LNCAP (cell line): ENCODE data around the gene PPP1R27.

ENCODE experiments used
- TF ChIP-seq, protein P1 (sequence below): fragments of 450-650 bp; IDR thresholded peaks from 2 replicates; pipeline ENCODE4 v1.5.1; 2017; ENCODE audit warnings: mild to moderate bottlenecking

Gene PPP1R27

DNA sequence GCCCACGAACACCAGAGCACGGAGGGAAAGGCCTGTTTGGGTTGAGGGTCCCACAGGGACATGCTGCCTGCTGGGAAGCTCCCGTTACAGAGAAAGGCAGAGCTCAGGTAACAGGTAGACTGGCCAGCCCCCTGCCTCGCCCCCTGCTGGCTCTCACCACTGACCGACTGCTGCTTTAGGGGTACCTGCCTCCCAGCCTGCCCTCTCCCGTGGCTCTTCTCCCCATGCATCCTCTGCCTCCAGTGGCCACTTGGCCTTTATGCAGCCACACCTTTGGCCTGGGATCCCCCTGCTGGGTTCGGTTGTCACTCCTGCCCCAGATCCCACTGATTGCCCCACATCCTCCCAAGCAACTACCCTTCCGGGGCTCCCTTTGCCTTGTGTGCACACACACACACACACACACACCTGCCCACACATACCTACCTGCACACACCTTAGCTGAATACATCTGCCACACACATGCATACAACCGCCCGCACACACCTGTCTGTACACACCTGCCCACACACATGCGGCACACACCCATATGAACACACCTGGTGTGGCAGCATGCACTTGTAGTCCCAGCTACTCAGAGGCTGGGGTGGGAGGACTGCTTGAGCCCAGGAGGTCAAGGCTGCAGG, 8.9 kb downstream of the PPP1R27 start:
- TF ChIP-seq, protein P1, sequence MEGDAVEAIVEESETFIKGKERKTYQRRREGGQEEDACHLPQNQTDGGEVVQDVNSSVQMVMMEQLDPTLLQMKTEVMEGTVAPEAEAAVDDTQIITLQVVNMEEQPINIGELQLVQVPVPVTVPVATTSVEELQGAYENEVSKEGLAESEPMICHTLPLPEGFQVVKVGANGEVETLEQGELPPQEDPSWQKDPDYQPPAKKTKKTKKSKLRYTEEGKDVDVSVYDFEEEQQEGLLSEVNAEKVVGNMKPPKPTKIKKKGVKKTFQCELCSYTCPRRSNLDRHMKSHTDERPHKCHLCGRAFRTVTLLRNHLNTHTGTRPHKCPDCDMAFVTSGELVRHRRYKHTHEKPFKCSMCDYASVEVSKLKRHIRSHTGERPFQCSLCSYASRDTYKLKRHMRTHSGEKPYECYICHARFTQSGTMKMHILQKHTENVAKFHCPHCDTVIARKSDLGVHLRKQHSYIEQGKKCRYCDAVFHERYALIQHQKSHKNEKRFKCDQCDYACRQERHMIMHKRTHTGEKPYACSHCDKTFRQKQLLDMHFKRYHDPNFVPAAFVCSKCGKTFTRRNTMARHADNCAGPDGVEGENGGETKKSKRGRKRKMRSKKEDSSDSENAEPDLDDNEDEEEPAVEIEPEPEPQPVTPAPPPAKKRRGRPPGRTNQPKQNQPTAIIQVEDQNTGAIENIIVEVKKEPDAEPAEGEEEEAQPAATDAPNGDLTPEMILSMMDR = no peak

DNA sequence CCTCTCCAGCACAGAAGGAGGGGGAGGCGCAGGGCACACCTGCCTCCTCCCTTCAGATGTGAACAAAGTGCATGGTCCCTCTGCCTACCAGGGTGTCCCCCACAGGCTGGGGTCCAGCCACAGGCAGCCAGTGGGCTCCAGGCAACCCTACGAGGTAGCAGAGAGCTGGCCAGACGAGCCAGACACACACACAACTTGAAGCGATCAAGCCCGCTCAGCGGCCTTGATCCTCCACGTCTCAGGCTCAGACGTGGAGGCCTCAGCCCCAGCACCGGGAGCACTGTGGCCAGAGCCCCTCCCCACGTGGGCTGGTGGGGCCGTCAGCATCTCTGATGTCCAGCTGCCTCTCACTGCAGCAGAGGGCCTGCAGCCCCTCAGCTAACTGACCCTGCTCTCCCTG, 10.3 kb downstream of the PPP1R27 start:
- TF ChIP-seq, protein P1 = no peak

DNA sequence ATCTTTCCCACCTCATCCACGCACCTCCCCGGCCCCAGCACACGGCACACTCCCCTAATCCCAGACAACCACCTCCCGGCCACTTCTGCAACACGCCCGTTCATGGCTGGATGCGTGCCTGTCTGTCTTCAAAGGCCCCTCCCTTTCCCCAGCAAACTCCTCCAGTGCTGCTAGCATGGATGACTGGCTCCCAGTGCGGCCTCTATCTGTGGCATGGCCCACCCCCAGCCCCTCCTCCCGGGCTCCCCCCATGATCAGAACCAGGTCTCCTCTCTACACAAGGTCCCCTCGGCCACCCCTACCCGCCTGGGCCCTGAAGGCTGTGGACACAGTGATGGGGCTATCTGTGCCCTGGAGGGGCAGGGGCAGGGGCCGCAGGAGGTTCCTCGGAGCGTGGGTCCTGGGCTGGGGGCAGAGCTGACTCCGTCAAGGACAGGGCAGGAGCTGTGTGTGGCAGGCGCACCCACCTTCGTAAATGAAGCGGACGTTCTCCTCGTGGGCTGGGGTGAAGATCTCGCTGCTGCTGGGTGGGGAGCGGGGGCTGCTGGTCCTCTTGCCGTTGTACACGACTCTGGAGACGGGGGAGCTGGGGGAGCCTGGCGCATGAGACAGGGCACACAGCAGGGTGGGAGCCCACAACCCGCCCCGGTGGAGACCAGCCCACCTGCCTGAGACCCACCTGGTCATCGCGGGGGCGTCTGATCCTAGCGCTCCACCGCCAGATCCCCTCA, 10.9 kb downstream of the PPP1R27 start:
- TF ChIP-seq, protein P1 = no peak

DNA sequence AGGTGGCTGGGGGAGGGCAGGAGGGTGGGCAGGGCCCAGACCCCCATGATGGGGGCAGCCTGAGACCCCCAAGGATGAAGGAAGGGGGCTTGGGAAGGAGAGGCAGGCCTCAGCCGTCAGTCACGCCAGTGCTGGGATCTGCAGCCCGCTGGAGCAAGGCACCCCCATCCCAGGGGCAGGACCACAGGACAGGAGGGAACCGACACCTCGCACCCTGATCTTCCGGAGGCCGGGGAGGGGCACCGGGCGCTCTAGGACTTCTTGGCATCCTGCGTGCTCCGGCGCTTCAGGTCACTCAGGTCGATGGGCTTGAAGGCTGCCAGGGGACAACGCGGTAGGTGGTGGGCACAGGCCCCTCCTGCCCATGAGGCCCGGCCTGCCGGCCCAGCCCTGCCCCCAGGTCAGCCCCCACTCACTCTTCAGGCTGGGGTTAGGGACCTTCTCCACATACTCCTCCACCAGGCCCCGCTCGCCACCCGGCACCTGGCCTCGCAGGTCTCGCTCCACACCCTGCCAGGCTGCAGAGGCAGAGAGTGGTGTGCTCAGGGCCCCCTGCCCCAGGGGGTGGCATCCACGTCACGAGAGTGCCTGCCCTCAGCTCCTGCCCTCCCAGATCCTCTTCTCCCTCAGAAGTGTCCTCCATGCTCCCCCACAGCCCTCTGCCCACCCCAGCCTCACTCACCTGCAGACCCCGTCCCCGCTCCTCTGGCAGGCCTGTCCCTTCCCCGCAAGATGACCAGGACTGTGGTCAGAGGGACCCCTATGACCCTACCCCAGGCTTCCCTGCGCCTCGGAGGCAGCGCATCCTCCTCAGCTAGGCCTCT, 11.6 kb downstream of the PPP1R27 start:
- TF ChIP-seq, protein P1 = no peak

DNA sequence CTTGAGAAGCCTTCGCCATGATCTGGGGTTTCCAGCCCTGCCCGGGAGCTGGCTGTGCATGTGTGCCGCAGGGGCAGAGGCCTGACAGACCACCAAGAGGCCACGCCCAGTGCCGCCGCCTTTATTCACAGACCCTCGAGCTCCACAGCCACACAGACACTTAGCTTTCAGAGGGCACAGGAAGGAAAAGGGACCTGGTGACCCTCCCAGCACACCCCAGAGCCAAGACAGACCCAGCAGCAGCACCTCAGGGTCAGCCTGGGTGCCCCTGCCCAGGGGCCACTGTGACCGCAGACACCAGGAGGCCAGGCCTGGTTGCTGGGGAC, 12.6 kb downstream of the PPP1R27 start:
- TF ChIP-seq, protein P1 = no peak

DNA sequence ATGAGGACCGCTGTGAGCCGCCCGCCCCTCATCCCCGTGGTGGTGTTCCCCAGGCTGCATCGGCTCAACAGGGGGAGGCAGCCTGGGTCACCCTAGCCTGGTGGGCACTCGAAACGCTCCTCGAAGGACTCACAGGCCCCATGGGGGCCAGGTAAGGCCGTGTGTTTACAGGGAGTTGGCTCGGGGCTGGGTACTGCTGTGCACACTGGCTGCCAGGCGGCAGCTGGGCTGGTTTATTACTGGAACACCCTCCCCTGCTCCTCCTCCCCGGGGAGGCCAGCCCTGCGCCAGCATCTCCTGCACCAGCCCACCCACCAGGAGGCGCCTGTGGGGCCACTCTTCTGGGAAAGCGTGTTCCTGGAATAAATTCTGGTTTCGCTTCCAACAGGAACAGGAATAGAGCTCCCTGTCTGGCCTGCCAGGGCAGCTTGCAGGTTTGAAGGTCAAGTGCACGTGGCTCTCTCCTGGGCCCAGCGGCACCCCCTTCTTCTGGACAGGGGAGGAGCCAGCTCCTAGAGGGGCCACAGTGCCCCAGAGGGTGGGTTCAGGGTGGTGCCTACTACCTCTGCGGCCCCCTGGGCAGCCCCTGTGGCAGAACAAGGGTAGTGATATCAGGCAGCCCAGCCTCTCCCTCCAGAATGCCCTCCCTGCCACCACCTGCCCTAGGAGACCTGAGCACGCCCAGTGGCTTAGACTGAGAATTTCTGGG, 13.1 kb downstream of the PPP1R27 start:
- TF ChIP-seq, protein P1 = peak; percentile 85

DNA sequence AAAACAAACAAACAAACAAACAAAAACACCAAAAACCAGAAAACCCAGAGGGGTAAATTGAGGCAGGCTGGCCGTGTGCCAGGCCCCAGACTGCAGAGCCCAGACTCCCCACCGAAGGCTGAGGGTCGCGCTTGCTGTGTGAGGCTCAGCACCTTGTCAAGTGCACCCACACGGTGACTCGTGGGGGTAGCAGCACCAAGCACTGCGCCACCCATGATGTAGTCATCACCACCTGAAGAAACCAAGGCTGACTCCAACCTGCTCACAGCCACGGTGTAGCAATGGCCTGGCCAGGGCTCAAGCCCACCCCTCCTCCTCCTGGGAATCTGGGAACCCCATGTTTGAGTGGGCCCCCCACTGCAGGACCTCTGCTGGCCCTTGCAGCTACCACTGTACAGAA, 13.7 kb downstream of the PPP1R27 start:
- TF ChIP-seq, protein P1 = no peak
